Fibroblast of lung (primary cell): Measurements from ENCODE around the gene VAV1.

Experiments
- CTCF ChIP-seq, 2 donors: IDR thresholded peaks in 1 of 2; conservative IDR thresholded peaks in 1 of 2; 1 replicate in 1 of 2; 2 replicates in 1 of 2; pipeline ENCODE4 v1.5.1; 2011 to 2012; ENCODE audit warnings: low read length in 2 of 2, control low read depth in 1 of 2, inconsistent platforms in 1 of 2, low read depth in 1 of 2, mild to moderate bottlenecking in 1 of 2
- EZH2 ChIP-seq: IDR thresholded peaks from 2 replicates; pipeline ENCODE4 v1.5.1; 2012; ENCODE audit warnings: low read length, control low read depth, mild to moderate bottlenecking; ENCODE audit errors: missing control alignments

DNA sequence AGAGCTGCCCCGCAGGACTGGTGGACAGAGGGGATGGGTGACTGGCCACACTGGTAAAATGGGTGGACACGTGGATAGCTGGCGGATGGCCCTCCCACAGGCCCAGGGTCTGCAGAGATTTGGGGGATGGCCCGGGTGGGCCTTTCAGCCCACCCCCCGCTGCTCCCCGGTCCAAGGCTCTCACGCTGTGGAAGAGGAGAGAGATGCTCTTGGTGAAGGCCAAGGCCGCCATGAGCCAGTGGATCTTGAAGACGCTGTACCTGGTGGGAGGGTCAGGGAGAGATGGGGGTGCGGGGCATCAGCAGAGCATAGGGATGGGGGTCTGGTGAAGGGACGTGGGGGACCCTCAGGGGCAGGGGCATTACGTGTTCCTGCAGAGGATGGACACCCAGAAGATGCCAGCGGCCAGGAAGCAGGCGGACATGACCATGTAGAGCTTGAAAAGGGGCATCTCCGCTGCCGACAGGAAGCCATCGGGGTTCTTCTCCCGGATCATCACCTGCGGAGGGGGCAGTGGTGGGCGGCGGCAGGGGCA is 39.6 kb upstream of the VAV1 start:
- no peak for TF ChIP-seq CTCF (conservative IDR thresholded peaks at IDR 0.05 in 1 of 2, IDR thresholded peaks at IDR 0.05 in 1 of 2; ENCODE audit: low read depth in 1 of 2, low read length in 2 of 2)
- no peak for TF ChIP-seq EZH2
